Osteoblast (primary cell): Measurements from ENCODE around the gene CD101. TPM values are rescaled to one million over a fixed set of nuclear protein-coding genes. Genes with fewer than 3 reads are reported as not detected.

Source experiments
- DNase-seq: peaks from one replicate; pipeline ENCODE4 v3.0.0; 2011; ENCODE audit warnings: low spot score, mixed read lengths; ENCODE audit not compliant: insufficient read length; ENCODE audit errors: missing footprints
- H2AFZ ChIP-seq: 2 replicates; pipeline ENCODE4 v1.6.0; 2011; ENCODE audit warnings: mild to moderate bottlenecking, low read length
- H3K27ac ChIP-seq: 2 replicates; pipeline ENCODE4 v1.5.1; 2011; ENCODE audit warnings: mild to moderate bottlenecking, low read depth, low read length, moderate library complexity
- H3K27me3 ChIP-seq: 2 replicates; pipeline ENCODE4 v1.6.0; 2012; ENCODE audit warnings: mild to moderate bottlenecking, control low read depth, inconsistent platforms, low read length, moderate library complexity; ENCODE audit not compliant: insufficient read depth
- H3K36me3 ChIP-seq: 2 replicates; pipeline ENCODE4 v1.5.1; 2011; ENCODE audit warnings: mild to moderate bottlenecking, low read length, control low read depth, moderate library complexity; ENCODE audit not compliant: insufficient read depth
- H3K4me1 ChIP-seq: 2 replicates; pipeline ENCODE4 v1.5.1; 2011; ENCODE audit warnings: mild to moderate bottlenecking, low read length, control low read depth, moderate library complexity; ENCODE audit not compliant: insufficient read depth
- H3K4me2 ChIP-seq: 2 replicates; pipeline ENCODE4 v1.6.0; 2011; ENCODE audit warnings: mild to moderate bottlenecking, low read length; ENCODE audit not compliant: insufficient read depth
- H3K4me3 ChIP-seq: fragments of 200-600 bp; sonication (generic); 3 replicates; pipeline ENCODE4 v1.5.1; 2012; ENCODE audit warnings: mild to moderate bottlenecking, low read length, inconsistent platforms; ENCODE audit not compliant: insufficient read depth
- H3K79me2 ChIP-seq: 2 replicates; pipeline ENCODE4 v1.6.0; 2012; ENCODE audit warnings: mild to moderate bottlenecking, low read length, control low read depth, inconsistent platforms; ENCODE audit not compliant: insufficient read depth
- H3K9me3 ChIP-seq: 2 replicates; pipeline ENCODE4 v1.5.1; 2011; ENCODE audit warnings: low read depth, low read length, control low read depth
- H4K20me1 ChIP-seq: 2 replicates; pipeline ENCODE4 v1.6.0; 2012; ENCODE audit warnings: mild to moderate bottlenecking, low read length, control low read depth; ENCODE audit not compliant: insufficient read depth
- CTCF ChIP-seq: IDR thresholded peaks from 2 replicates; pipeline ENCODE4 v1.5.1; 2011; ENCODE audit warnings: mild to moderate bottlenecking, low read depth, low read length, moderate library complexity; ENCODE audit errors: extremely low read depth
- total RNA-seq: library from RNA; depleted of rRNA; stranded (reverse); fragments of >200 nt; gene quantifications from 2 replicates; pipeline ENCODE4 v1.2.3, GENCODE V29; 2012

The CD101 gene
- total RNA-seq, 1 donor = under 0.01 TPM

DNA sequence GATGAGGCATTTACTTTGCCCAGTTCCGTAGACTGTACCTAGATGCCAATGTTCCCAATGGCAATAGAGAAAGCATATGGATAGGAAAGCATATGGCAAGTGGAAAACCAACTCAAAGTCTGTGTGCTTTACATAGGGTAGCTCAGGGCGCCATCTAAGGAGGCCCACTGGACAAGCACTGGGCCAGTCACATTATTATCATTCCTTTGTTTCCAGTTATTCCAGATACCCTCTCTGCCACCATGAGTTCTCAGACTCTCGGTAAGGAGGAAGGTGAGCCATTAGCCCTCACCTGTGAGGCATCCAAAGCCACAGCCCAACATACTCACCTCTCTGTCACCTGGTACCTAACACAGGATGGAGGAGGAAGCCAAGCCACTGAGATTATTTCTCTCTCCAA lies 9.8 kb downstream of the CD101 start:
- no peaks in the 10 kb centered on the region for H3K36me3 ChIP-seq
- no peaks in the 10 kb centered on the region for H3K9me3 ChIP-seq
- peaks cover 4% of the 10 kb centered on the region for H3K4me1 ChIP-seq
- no peak overlapping the region for H3K27ac ChIP-seq
- H3K4me2 ChIP-seq = no peak overlapping the region
- H3K79me2 ChIP-seq = no peaks in the 10 kb centered on the region
- no peak for DNase-seq
- no peak overlapping the region for H2AFZ ChIP-seq
- H4K20me1 ChIP-seq = no peaks in the 10 kb centered on the region
- no peak overlapping the region for H3K4me3 ChIP-seq
- no peak for TF ChIP-seq CTCF
- no peaks in the 10 kb centered on the region for H3K27me3 ChIP-seq

- no peak for DNase-seq
- H3K79me2 ChIP-seq = no peaks in the 10 kb centered on the region
- no peaks in the 10 kb centered on the region for H3K36me3 ChIP-seq
- H3K9me3 ChIP-seq = no peaks in the 10 kb centered on the region
- H3K27me3 ChIP-seq = no peaks in the 10 kb centered on the region
- no peaks in the 10 kb centered on the region for H4K20me1 ChIP-seq
- no peak overlapping the region for H3K4me3 ChIP-seq
- no peak for TF ChIP-seq CTCF
- H3K4me1 ChIP-seq = peaks cover 4% of the 10 kb centered on the region
- no peak overlapping the region for H2AFZ ChIP-seq
- no peak overlapping the region for H3K4me2 ChIP-seq
- no peak overlapping the region for H3K27ac ChIP-seq
Observed at GRCh38 chr1:117013309-117013858, 11.8 kb downstream of the CD101 start.

GRCh38 chr1:117014209-117014608 lies 12.6 kb downstream of the CD101 start:
- Histone ChIP-seq H3K4me1 (peaks cover 4% of the 10 kb centered on the region), H3K27me3 (no peaks in the 10 kb centered on the region), H3K4me2 (no peak overlapping the region), H4K20me1 (no peaks in the 10 kb centered on the region), H3K27ac (no peak overlapping the region), H3K79me2 (no peaks in the 10 kb centered on the region), H3K36me3 (no peaks in the 10 kb centered on the region), H2AFZ (no peak overlapping the region), H3K4me3 (no peak overlapping the region), H3K9me3 (no peaks in the 10 kb centered on the region)
- no peak for DNase-seq
- TF ChIP-seq CTCF = no peak

DNA sequence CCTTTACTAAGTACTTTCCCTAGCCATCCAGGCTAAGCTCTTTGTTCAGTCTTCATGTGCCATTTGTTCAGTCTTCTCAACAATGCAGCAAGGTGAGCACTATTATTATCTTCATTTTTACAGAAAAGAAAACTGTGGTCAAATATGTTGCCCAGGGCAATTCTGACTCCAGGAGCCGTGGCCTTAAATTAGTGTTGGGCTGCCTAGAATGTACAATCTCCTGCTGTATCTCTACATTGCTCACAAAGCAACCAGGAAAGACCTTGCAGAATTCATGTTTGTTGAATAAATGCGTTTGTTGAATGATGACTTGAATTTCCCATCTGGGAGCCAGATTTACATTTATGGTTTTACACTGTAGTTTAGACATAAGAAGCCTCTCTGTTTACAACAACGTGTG lies 14.2 kb downstream of the CD101 start:
- Histone ChIP-seq H3K4me3 (no peak overlapping the region), H3K27me3 (no peaks in the 10 kb centered on the region), H3K36me3 (no peaks in the 10 kb centered on the region), H3K79me2 (no peaks in the 10 kb centered on the region), H3K4me1 (peaks cover 4% of the 10 kb centered on the region), H3K9me3 (no peaks in the 10 kb centered on the region), H3K27ac (no peak overlapping the region), H4K20me1 (no peaks in the 10 kb centered on the region), H2AFZ (no peak overlapping the region), H3K4me2 (no peak overlapping the region)
- DNase-seq = no peak
- TF ChIP-seq CTCF = no peak
